ENCODE results near the gene ERH. TPM values are rescaled to one million over a fixed set of nuclear protein-coding genes. Genes with fewer than 3 reads are reported as not detected.
A peak's percentile ranks its signal among the peaks of the same experiment; 100 is the strongest.

ERH gene
- total and polyA plus RNA-seq, 2 donors = 190 to 192 TPM

GRCh38 chr14:69355607-69356281 is 42.4 kb downstream of the ERH start:
- DNase-seq (ENCODE audit: low read depth in 6 of 9, low spot score in 9 of 9) = no peak
- Histone ChIP-seq H3K36me3 (ENCODE audit: control insufficient read depth in 2 of 2, insufficient read depth in 2 of 2, low read length in 1 of 2) (no peaks in the 10 kb centered on the region), H3K4me1 (ENCODE audit: control insufficient read depth in 2 of 2, insufficient read depth in 2 of 2, low read length in 2 of 2) (peaks cover 5 to 21% of the 10 kb centered on the region in 2 donors), H3K4me3 (ENCODE audit: low read length in 2 of 2) (no peak overlapping the region), H3K27ac (ENCODE audit: low read depth in 1 of 2, low read length in 1 of 2) (peak overlapping the region in 1 of 2 donors; percentile 11), H3K9me3 (ENCODE audit: control insufficient read depth in 2 of 2, insufficient read depth in 1 of 2, low read length in 1 of 2) (no peaks in the 10 kb centered on the region), H3K27me3 (ENCODE audit: control insufficient read depth in 2 of 2, insufficient read depth in 1 of 2, low read length in 1 of 2) (no peaks in the 10 kb centered on the region)
- 86% methylated on average over 6 of the region's 6 CpGs for WGBS

- H3K4me1 ChIP-seq (ENCODE audit: control insufficient read depth in 2 of 2, insufficient read depth in 2 of 2, low read length in 2 of 2) = peaks cover 5 to 21% of the 10 kb centered on the region in 2 donors
- H3K9me3 ChIP-seq (ENCODE audit: control insufficient read depth in 2 of 2, insufficient read depth in 1 of 2, low read length in 1 of 2) = no peaks in the 10 kb centered on the region
- no peak overlapping the region for H3K4me3 ChIP-seq (ENCODE audit: low read length in 2 of 2)
- DNase-seq (ENCODE audit: low read depth in 6 of 9, low spot score in 9 of 9) = no peak
- 89% methylated on average over 6 of the region's 6 CpGs for WGBS
- H3K36me3 ChIP-seq (ENCODE audit: control insufficient read depth in 2 of 2, insufficient read depth in 2 of 2, low read length in 1 of 2) = no peaks in the 10 kb centered on the region
- H3K27me3 ChIP-seq (ENCODE audit: control insufficient read depth in 2 of 2, insufficient read depth in 1 of 2, low read length in 1 of 2) = no peaks in the 10 kb centered on the region
- H3K27ac ChIP-seq (ENCODE audit: low read depth in 1 of 2, low read length in 1 of 2) = peak overlapping the region in 1 of 2 donors; percentile 48
These were observed 42.9 kb downstream of the ERH start for GRCh38 chr14:69355154-69355597.

- H3K9me3 ChIP-seq (ENCODE audit: control insufficient read depth in 2 of 2, insufficient read depth in 1 of 2, low read length in 1 of 2) = no peaks in the 10 kb centered on the region
- H3K4me1 ChIP-seq (ENCODE audit: control insufficient read depth in 2 of 2, insufficient read depth in 2 of 2, low read length in 2 of 2) = peaks cover 5 to 21% of the 10 kb centered on the region in 2 donors
- WGBS = 51% methylated on average over 11 of the region's 11 CpGs
- H3K4me3 ChIP-seq (ENCODE audit: low read length in 2 of 2) = no peak overlapping the region
- H3K27ac ChIP-seq (ENCODE audit: low read depth in 1 of 2, low read length in 1 of 2) = peak overlapping the region; percentile 46 to 48
- peak in 8 of 9 donors; percentile 9 to 77 (median 35) for DNase-seq (ENCODE audit: low read depth in 6 of 9, low spot score in 9 of 9)
- no peaks in the 10 kb centered on the region for H3K27me3 ChIP-seq (ENCODE audit: control insufficient read depth in 2 of 2, insufficient read depth in 1 of 2, low read length in 1 of 2)
- H3K36me3 ChIP-seq (ENCODE audit: control insufficient read depth in 2 of 2, insufficient read depth in 2 of 2, low read length in 1 of 2) = no peaks in the 10 kb centered on the region
These were observed 43.5 kb downstream of the ERH start for GRCh38 chr14:69354383-69355153.

- Histone ChIP-seq H3K4me3 (ENCODE audit: low read length in 2 of 2) (no peak overlapping the region), H3K27ac (ENCODE audit: low read depth in 1 of 2, low read length in 1 of 2) (no peak overlapping the region), H3K9me3 (ENCODE audit: control insufficient read depth in 2 of 2, insufficient read depth in 1 of 2, low read length in 1 of 2) (no peaks in the 10 kb centered on the region), H3K36me3 (ENCODE audit: control insufficient read depth in 2 of 2, insufficient read depth in 2 of 2, low read length in 1 of 2) (no peaks in the 10 kb centered on the region), H3K4me1 (ENCODE audit: control insufficient read depth in 2 of 2, insufficient read depth in 2 of 2, low read length in 2 of 2) (peaks cover 5 to 21% of the 10 kb centered on the region in 2 donors), H3K27me3 (ENCODE audit: control insufficient read depth in 2 of 2, insufficient read depth in 1 of 2, low read length in 1 of 2) (no peaks in the 10 kb centered on the region)
- 98% methylated on average over 3 of the region's 3 CpGs for WGBS
- DNase-seq (ENCODE audit: low read depth in 6 of 9, low spot score in 9 of 9) = no peak
These were observed 44.9 kb downstream of the ERH start for GRCh38 chr14:69353168-69353567.

- WGBS = 99% methylated on average over 5 of the region's 5 CpGs
- H3K4me3 ChIP-seq (ENCODE audit: low read length in 2 of 2) = no peak overlapping the region
- no peaks in the 10 kb centered on the region for H3K36me3 ChIP-seq (ENCODE audit: control insufficient read depth in 2 of 2, insufficient read depth in 2 of 2, low read length in 1 of 2)
- H3K27me3 ChIP-seq (ENCODE audit: control insufficient read depth in 2 of 2, insufficient read depth in 1 of 2, low read length in 1 of 2) = no peaks in the 10 kb centered on the region
- no peaks in the 10 kb centered on the region for H3K9me3 ChIP-seq (ENCODE audit: control insufficient read depth in 2 of 2, insufficient read depth in 1 of 2, low read length in 1 of 2)
- H3K27ac ChIP-seq (ENCODE audit: low read depth in 1 of 2, low read length in 1 of 2) = no peak overlapping the region
- peaks cover 5 to 21% of the 10 kb centered on the region in 2 donors for H3K4me1 ChIP-seq (ENCODE audit: control insufficient read depth in 2 of 2, insufficient read depth in 2 of 2, low read length in 2 of 2)
- no peak for DNase-seq (ENCODE audit: low read depth in 6 of 9, low spot score in 9 of 9)
These were observed 46.2 kb downstream of the ERH start for GRCh38 chr14:69351911-69352310.

GRCh38 chr14:69351385-69351784 is 46.7 kb downstream of the ERH start:
- no peaks in the 10 kb centered on the region for H3K27me3 ChIP-seq (ENCODE audit: control insufficient read depth in 2 of 2, insufficient read depth in 1 of 2, low read length in 1 of 2)
- WGBS = 67% methylated on average over 3 of the region's 3 CpGs

GRCh38 chr14:69350892-69351291 is 47.2 kb downstream of the ERH start:
- Histone ChIP-seq H3K4me1 (ENCODE audit: control insufficient read depth in 2 of 2, insufficient read depth in 2 of 2, low read length in 2 of 2) (peaks cover 5 to 21% of the 10 kb centered on the region in 2 donors), H3K9me3 (ENCODE audit: control insufficient read depth in 2 of 2, insufficient read depth in 1 of 2, low read length in 1 of 2) (no peaks in the 10 kb centered on the region), H3K4me3 (ENCODE audit: low read length in 2 of 2) (no peak overlapping the region), H3K27ac (ENCODE audit: low read depth in 1 of 2, low read length in 1 of 2) (no peak overlapping the region), H3K27me3 (ENCODE audit: control insufficient read depth in 2 of 2, insufficient read depth in 1 of 2, low read length in 1 of 2) (no peaks in the 10 kb centered on the region), H3K36me3 (ENCODE audit: control insufficient read depth in 2 of 2, insufficient read depth in 2 of 2, low read length in 1 of 2) (no peaks in the 10 kb centered on the region)
- DNase-seq (ENCODE audit: low read depth in 6 of 9, low spot score in 9 of 9) = no peak
- 88% methylated on average over 5 of the region's 5 CpGs for WGBS

More at GRCh38 chr14:69351385-69351784, 46.7 kb downstream of the ERH start:
- no peak overlapping the region for H3K27ac ChIP-seq (ENCODE audit: low read depth in 1 of 2, low read length in 1 of 2)
- H3K4me1 ChIP-seq (ENCODE audit: control insufficient read depth in 2 of 2, insufficient read depth in 2 of 2, low read length in 2 of 2) = peaks cover 5 to 21% of the 10 kb centered on the region in 2 donors
- no peaks in the 10 kb centered on the region for H3K36me3 ChIP-seq (ENCODE audit: control insufficient read depth in 2 of 2, insufficient read depth in 2 of 2, low read length in 1 of 2)
- no peaks in the 10 kb centered on the region for H3K9me3 ChIP-seq (ENCODE audit: control insufficient read depth in 2 of 2, insufficient read depth in 1 of 2, low read length in 1 of 2)
- no peak for DNase-seq (ENCODE audit: low read depth in 6 of 9, low spot score in 9 of 9)
- no peak overlapping the region for H3K4me3 ChIP-seq (ENCODE audit: low read length in 2 of 2)

- H3K27me3 ChIP-seq (ENCODE audit: control insufficient read depth in 2 of 2, insufficient read depth in 1 of 2, low read length in 1 of 2) = peaks cover 0 to 3% of the 10 kb centered on the region in 2 donors
- no peak overlapping the region for H3K4me3 ChIP-seq (ENCODE audit: low read length in 2 of 2)
- H3K9me3 ChIP-seq (ENCODE audit: control insufficient read depth in 2 of 2, insufficient read depth in 1 of 2, low read length in 1 of 2) = no peaks in the 10 kb centered on the region
- 93% methylated on average over 11 of the region's 11 CpGs for WGBS
- no peak for DNase-seq (ENCODE audit: low read depth in 6 of 9, low spot score in 9 of 9)
- no peak overlapping the region for H3K27ac ChIP-seq (ENCODE audit: low read depth in 1 of 2, low read length in 1 of 2)
- no peaks in the 10 kb centered on the region for H3K36me3 ChIP-seq (ENCODE audit: control insufficient read depth in 2 of 2, insufficient read depth in 2 of 2, low read length in 1 of 2)
- H3K4me1 ChIP-seq (ENCODE audit: control insufficient read depth in 2 of 2, insufficient read depth in 2 of 2, low read length in 2 of 2) = peaks cover 2 to 6% of the 10 kb centered on the region in 2 donors
These were observed 48.9 kb downstream of the ERH start for GRCh38 chr14:69349091-69349777.

GRCh38 chr14:69346710-69347109 is 51.4 kb downstream of the ERH start:
- 46% methylated on average over 9 of the region's 9 CpGs for WGBS

More at GRCh38 chr14:69346710-69347109, 51.4 kb downstream of the ERH start:
- Histone ChIP-seq H3K27me3 (ENCODE audit: control insufficient read depth in 2 of 2, insufficient read depth in 1 of 2, low read length in 1 of 2) (peaks cover 0 to 3% of the 10 kb centered on the region in 2 donors), H3K36me3 (ENCODE audit: control insufficient read depth in 2 of 2, insufficient read depth in 2 of 2, low read length in 1 of 2) (no peaks in the 10 kb centered on the region), H3K9me3 (ENCODE audit: control insufficient read depth in 2 of 2, insufficient read depth in 1 of 2, low read length in 1 of 2) (no peaks in the 10 kb centered on the region), H3K27ac (ENCODE audit: low read depth in 1 of 2, low read length in 1 of 2) (no peak overlapping the region), H3K4me1 (ENCODE audit: control insufficient read depth in 2 of 2, insufficient read depth in 2 of 2, low read length in 2 of 2) (no peaks in the 10 kb centered on the region), H3K4me3 (ENCODE audit: low read length in 2 of 2) (no peak overlapping the region)
- DNase-seq (ENCODE audit: low read depth in 6 of 9, low spot score in 9 of 9) = no peak
